ENCODE measurements around the gene GPA33.

GPA33 gene

GRCh38 chr1:167110586-167110985 lies 20.4 kb upstream of the GPA33 start:
- DNase-seq (ENCODE audit: insufficient read length, low spot score), result no peak
- FAIRE-seq, result no peak
- TF ChIP-seq CTCF (IDR thresholded peaks at IDR 0.05; ENCODE audit: insufficient read depth, missing control alignments), result no peak

DNA sequence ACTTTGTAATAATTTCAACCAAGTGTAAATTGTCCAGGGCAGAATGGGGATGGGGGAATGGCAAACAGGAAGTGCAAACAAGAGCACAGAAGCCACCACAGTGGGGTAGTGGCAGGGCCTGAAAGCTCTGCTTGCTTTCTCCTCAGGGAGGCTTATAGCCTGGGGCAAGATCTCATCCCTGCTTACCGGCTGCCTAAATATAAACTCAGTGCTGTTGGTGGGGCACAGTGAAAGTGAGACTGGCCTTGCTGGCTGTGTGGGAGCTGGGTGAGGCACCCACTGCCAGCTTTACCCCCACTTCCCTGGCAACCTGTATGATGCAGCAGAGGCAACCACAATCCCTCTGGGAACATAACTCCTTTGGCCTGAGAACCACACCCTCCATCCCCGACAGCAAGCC lies 18.9 kb upstream of the GPA33 start:
- TF ChIP-seq CTCF (IDR thresholded peaks at IDR 0.05; ENCODE audit: insufficient read depth, missing control alignments), result no peak
- FAIRE-seq (no peak), DNase-seq (ENCODE audit: insufficient read length, low spot score) (no peak)

DNA sequence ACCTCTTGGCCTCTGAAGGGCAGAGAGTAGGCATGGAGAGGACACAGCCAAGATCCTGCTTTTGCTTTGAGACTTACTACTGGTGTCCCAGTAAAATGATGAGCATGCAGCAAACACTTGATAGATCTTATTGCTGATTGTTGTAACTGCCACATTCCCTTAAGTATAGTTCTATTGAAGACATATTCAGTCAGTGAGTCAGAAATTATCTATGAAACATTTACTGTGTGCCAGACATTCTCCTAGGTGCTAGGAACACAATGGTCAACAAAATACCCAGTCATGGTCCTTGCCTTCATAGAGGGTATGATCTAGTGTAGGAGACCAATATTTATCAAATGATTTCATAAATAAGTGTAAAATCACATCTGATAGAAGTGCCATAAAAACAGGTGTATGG lies 17.3 kb upstream of the GPA33 start:
- no peak for TF ChIP-seq CTCF (IDR thresholded peaks at IDR 0.05; ENCODE audit: insufficient read depth, missing control alignments)
- no peak for FAIRE-seq
- DNase-seq (ENCODE audit: insufficient read length, low spot score), result no peak

DNA sequence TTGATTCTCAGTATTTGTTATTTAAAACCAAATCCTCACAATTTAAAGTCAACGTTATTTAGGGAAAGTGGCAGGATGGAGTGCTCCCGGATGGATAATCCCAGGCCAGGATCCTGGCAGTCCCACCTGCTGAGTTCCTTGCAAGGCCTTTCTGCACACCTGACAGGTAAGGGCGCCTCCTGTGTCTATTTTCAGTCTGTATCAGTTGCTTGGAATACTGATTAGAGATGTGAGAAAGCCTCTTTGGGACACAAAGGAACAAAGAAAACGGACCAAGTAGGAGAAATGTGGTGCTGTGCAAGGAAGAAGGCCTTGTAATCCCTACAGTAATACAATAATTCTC lies 15.9 kb upstream of the GPA33 start:
- DNase-seq (ENCODE audit: insufficient read length, low spot score), result no peak
- no peak for FAIRE-seq
- TF ChIP-seq CTCF (IDR thresholded peaks at IDR 0.05; ENCODE audit: insufficient read depth, missing control alignments), result no peak

GRCh38 chr1:167105271-167106118 lies 15.3 kb upstream of the GPA33 start:
- no peak for TF ChIP-seq CTCF (IDR thresholded peaks at IDR 0.05; ENCODE audit: insufficient read depth, missing control alignments)
- FAIRE-seq (no peak), DNase-seq (ENCODE audit: insufficient read length, low spot score) (no peak)

- no peak for FAIRE-seq
- no peak for DNase-seq (ENCODE audit: insufficient read length, low spot score)
- no peak for TF ChIP-seq CTCF (IDR thresholded peaks at IDR 0.05; ENCODE audit: insufficient read depth, missing control alignments)
Measured at GRCh38 chr1:167104256-167104633, 14.1 kb upstream of the GPA33 start.

DNA sequence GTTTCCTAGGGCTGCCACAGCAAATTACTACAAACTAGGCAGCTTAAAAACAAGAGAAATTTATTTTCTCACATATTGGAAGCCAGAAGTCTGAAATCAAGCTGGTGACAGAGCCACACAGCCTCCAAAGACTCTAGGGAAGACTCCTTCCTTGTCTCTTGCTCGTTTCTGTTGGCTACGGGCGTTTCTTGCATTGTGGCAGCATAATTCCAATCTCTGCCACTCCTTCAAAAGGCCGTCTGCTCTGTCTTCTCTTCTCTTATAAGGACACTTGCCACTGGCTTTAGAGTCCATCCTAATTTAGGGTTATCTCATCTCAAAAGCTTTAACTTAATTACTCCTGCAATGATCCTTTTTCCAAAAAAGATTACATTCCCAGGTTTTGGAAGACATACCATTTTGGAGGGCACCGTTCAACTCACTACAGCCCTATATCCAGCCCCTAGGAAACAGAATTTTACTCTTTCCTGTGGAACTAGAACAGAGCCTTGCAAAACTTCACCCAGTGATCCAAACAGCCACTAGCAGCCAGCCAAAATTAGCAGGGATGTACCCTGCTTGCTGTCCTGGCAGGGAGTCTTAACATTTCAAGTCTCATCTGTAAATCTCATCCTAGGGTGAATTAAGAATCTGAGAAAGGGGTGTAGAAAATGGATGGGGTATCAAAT lies 12.9 kb upstream of the GPA33 start:
- FAIRE-seq (no peak), DNase-seq (ENCODE audit: insufficient read length, low spot score) (no peak)
- TF ChIP-seq CTCF (IDR thresholded peaks at IDR 0.05; ENCODE audit: insufficient read depth, missing control alignments), result no peak
